DND-41 (cell line): Measurements from ENCODE around the gene PLD1.

Source experiments
- ATAC-seq: fragments of 200-7000 bp; cut with Tn5 transposase; 3 replicates; pipeline ENCODE4 v1.9.1; 2021; ENCODE audit warnings: low read depth; ENCODE audit not compliant: insufficient read depth
- DNase-seq: peaks from one replicate; pipeline ENCODE4 v3.0.0-alpha.2; 2020
- H2AFZ ChIP-seq: 2 replicates; pipeline ENCODE4 v1.6.0; 2012; ENCODE audit warnings: low read depth, low read length
- H3K27ac ChIP-seq: 2 replicates; pipeline ENCODE4 v1.5.1; 2012; ENCODE audit warnings: low read length, inconsistent platforms
- H3K27me3 ChIP-seq: fragments of 200-600 bp; sonication (generic); 2 replicates; pipeline ENCODE4 v1.6.0; 2012; ENCODE audit warnings: low read length, mild to moderate bottlenecking, inconsistent platforms; ENCODE audit not compliant: insufficient read depth, poor library complexity
- H3K36me3 ChIP-seq: 2 replicates; pipeline ENCODE4 v1.5.1; 2012; ENCODE audit warnings: low read length, inconsistent platforms; ENCODE audit not compliant: insufficient read depth
- H3K4me1 ChIP-seq: 2 replicates; pipeline ENCODE4 v1.5.1; 2012; ENCODE audit warnings: mild to moderate bottlenecking, low read length; ENCODE audit not compliant: insufficient read depth
- H3K4me2 ChIP-seq: 2 replicates; pipeline ENCODE4 v1.6.0; 2012; ENCODE audit warnings: mild to moderate bottlenecking, moderate library complexity, low read length, inconsistent platforms; ENCODE audit not compliant: insufficient read depth
- H3K4me3 ChIP-seq, 2 experiments: fragments of 200-600 bp in 1 of 2; shearing (Covaris generic) in 1 of 2; 2 replicates each; pipeline ENCODE4 v1.5.1; 2012 to 2016; ENCODE audit warnings: inconsistent platforms in 2 of 2, low read length in 2 of 2, mild to moderate bottlenecking in 2 of 2, low read depth in 1 of 2, moderate library complexity in 1 of 2
- H3K79me2 ChIP-seq: 2 replicates; pipeline ENCODE4 v1.6.0; 2012; ENCODE audit warnings: low read length, inconsistent platforms; ENCODE audit not compliant: insufficient read depth
- H3K9ac ChIP-seq: 2 replicates; pipeline ENCODE4 v1.6.0; 2012; ENCODE audit warnings: low read depth, mild to moderate bottlenecking, inconsistent platforms, low read length, moderate library complexity
- H3K9me3 ChIP-seq: 2 replicates; pipeline ENCODE4 v1.5.1; 2012; ENCODE audit warnings: low read length, moderate library complexity, mild to moderate bottlenecking, inconsistent platforms; ENCODE audit not compliant: insufficient read depth, severe bottlenecking
- H4K20me1 ChIP-seq: 2 replicates; pipeline ENCODE4 v1.6.0; 2012; ENCODE audit warnings: low read length; ENCODE audit not compliant: insufficient read depth
- EZH2 ChIP-seq: IDR thresholded peaks from 3 replicates; pipeline ENCODE4 v1.6.1; 2012; ENCODE audit warnings: borderline replicate concordance, low read depth, mild to moderate bottlenecking, moderate library complexity, low read length, inconsistent platforms; ENCODE audit not compliant: severe bottlenecking
- TF ChIP-seq, protein P1 (sequence below): IDR thresholded peaks from 2 replicates; pipeline ENCODE4 v1.5.1; 2012; ENCODE audit warnings: borderline replicate concordance, low read length, moderate library complexity, mild to moderate bottlenecking; ENCODE audit not compliant: poor library complexity, severe bottlenecking; ENCODE audit errors: extremely low read depth

Gene PLD1

DNA sequence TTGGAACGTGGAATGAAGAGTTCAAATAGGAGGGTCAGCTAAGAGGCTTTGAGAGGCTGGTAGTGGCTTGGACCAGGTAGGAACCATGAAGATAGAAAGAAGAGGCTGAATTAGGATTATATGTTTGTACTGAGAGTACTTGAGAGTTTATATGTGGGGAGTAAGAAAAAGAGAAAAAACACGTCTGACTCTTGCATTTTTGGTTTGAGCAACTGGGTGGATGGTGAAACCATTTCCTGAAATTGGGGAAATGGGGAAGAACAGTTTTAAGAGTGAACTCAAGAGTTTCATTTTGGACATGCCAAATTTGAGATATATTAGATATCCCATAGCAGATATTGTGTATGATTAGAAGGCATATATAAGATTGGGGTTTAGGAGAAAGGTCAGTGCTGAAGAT lies 257.2 kb downstream of the PLD1 start:
- H3K4me2 ChIP-seq, result no peak overlapping the region

DNA sequence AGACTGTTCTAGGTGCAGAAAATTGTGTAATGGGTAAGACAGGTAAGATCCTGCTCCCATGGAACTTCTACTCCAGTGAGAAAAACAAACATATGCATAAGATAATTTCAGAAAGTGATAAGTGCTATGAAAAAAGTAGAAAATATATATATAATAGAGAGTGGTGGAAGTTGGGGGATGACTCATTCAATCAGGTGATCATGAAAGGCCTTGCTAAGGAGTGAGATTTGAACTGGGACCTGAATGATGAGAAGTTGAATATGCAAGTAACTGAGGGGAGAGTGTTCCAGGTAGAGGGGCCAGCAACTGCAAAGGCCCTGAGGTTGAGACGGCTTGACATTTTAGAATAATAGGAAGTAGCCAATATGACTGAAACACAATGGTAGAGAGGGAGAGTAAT lies 257.8 kb downstream of the PLD1 start:
- Histone ChIP-seq H3K36me3 (no peaks in the 10 kb centered on the region), H2AFZ (no peak overlapping the region), H3K4me2 (no peak overlapping the region), H3K4me3 (no peak overlapping the region), H3K9ac (no peak overlapping the region), H3K27me3 (peaks cover 6% of the 10 kb centered on the region), H3K79me2 (no peaks in the 10 kb centered on the region), H3K4me1 (no peaks in the 10 kb centered on the region), H4K20me1 (no peaks in the 10 kb centered on the region), H3K9me3 (no peaks in the 10 kb centered on the region), H3K27ac (no peak overlapping the region)
- TF ChIP-seq EZH2, result no peak
- TF ChIP-seq, protein P1, sequence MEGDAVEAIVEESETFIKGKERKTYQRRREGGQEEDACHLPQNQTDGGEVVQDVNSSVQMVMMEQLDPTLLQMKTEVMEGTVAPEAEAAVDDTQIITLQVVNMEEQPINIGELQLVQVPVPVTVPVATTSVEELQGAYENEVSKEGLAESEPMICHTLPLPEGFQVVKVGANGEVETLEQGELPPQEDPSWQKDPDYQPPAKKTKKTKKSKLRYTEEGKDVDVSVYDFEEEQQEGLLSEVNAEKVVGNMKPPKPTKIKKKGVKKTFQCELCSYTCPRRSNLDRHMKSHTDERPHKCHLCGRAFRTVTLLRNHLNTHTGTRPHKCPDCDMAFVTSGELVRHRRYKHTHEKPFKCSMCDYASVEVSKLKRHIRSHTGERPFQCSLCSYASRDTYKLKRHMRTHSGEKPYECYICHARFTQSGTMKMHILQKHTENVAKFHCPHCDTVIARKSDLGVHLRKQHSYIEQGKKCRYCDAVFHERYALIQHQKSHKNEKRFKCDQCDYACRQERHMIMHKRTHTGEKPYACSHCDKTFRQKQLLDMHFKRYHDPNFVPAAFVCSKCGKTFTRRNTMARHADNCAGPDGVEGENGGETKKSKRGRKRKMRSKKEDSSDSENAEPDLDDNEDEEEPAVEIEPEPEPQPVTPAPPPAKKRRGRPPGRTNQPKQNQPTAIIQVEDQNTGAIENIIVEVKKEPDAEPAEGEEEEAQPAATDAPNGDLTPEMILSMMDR, result no peak
- ATAC-seq (no peak), DNase-seq (no peak)

More for the DNA sequence above, 257.2 kb downstream of the PLD1 start:
- Histone ChIP-seq H3K27ac (no peak overlapping the region), H3K9me3 (no peaks in the 10 kb centered on the region), H3K27me3 (peaks cover 6% of the 10 kb centered on the region), H3K79me2 (no peaks in the 10 kb centered on the region), H3K9ac (no peak overlapping the region), H3K4me1 (no peaks in the 10 kb centered on the region), H3K36me3 (no peaks in the 10 kb centered on the region), H4K20me1 (no peaks in the 10 kb centered on the region), H3K4me3 (no peak overlapping the region), H2AFZ (no peak overlapping the region)
- no peak for TF ChIP-seq EZH2
- TF ChIP-seq, protein P1, result no peak
- ATAC-seq (no peak), DNase-seq (no peak)

DNA sequence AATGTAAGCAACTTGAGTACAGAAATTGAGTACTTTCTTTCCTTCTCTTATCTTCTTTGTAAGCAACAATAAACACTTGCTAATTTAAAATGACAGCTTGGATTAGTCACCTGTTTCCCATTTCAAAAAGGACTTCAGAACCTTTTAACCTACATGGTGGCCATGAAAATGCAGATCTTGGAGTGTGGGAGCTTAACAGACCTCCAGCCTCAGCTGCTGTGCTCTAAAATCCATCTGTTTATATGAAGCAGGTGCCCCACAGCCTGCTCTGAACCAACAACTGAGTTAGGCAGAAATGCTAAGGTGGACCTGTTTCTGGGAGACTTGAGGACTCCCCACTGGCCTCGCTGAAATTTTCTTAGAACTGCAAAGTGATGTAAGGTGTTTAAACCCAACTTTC lies 259.0 kb downstream of the PLD1 start:
- H2AFZ ChIP-seq, result no peak overlapping the region
- no peaks in the 10 kb centered on the region for H4K20me1 ChIP-seq
- DNase-seq (no peak), ATAC-seq (no peak)
- H3K4me3 ChIP-seq, result no peak overlapping the region
- peaks cover 3% of the 10 kb centered on the region for H3K27me3 ChIP-seq
- no peak overlapping the region for H3K27ac ChIP-seq
- H3K79me2 ChIP-seq, result no peaks in the 10 kb centered on the region
- H3K9ac ChIP-seq, result no peak overlapping the region
- H3K4me2 ChIP-seq, result no peak overlapping the region
- TF ChIP-seq EZH2, result no peak
- TF ChIP-seq, protein P1, result no peak
- no peaks in the 10 kb centered on the region for H3K4me1 ChIP-seq
- no peaks in the 10 kb centered on the region for H3K36me3 ChIP-seq
- H3K9me3 ChIP-seq, result no peaks in the 10 kb centered on the region
